HAP-1 (cell line): ENCODE results near the gene TRIM63.

Source experiments
- DNase-seq, 2 experiments: peaks; one replicate each; pipeline ENCODE4 v3.0.0-alpha.2; 2016 to 2020; ENCODE audit warnings: low spot score in 2 of 2
- H3K27me3 ChIP-seq: fragments of 250-450 bp; sonication (Bioruptor Pico); 2 replicates; pipeline ENCODE4 v1.5.1; 2020; ENCODE audit warnings: low read depth, mild to moderate bottlenecking, moderate library complexity
- H3K36me3 ChIP-seq: fragments of 250-450 bp; sonication (Bioruptor Pico); replicated peaks from 2 replicates; pipeline ENCODE4 v1.5.1; 2020; ENCODE audit warnings: mild to moderate bottlenecking
- H3K4me1 ChIP-seq: fragments of 250-450 bp; sonication (Bioruptor Pico); 2 replicates; pipeline ENCODE4 v1.5.1; 2020; ENCODE audit warnings: mild to moderate bottlenecking
- H3K4me3 ChIP-seq: fragments of 250-450 bp; sonication (Bioruptor Pico); 2 replicates; pipeline ENCODE4 v1.5.1; 2020; ENCODE audit warnings: mild to moderate bottlenecking, moderate library complexity
- H3K9me3 ChIP-seq: fragments of 250-450 bp; sonication (Bioruptor Pico); 2 replicates; pipeline ENCODE4 v1.5.1; 2020; ENCODE audit warnings: mild to moderate bottlenecking, moderate library complexity
- in situ Hi-C: fragments of 300-500 bp; cut with MboI; formaldehyde crosslinking; loops from 3 replicates; pipeline ENCODE4 v1.14.3; 2020; ENCODE audit warnings: low sequenced_read_pairs, inconsistent platforms, mixed read lengths

TRIM63 gene

GRCh38 chr1:26043765-26044164 is 23.7 kb downstream of the TRIM63 start:
- Histone ChIP-seq H3K4me3 (no peak overlapping the region), H3K9me3 (no peaks in the 10 kb centered on the region), H3K36me3 (no peaks in the 10 kb centered on the region), H3K27me3 (peaks cover 43% of the 10 kb centered on the region), H3K4me1 (no peaks in the 10 kb centered on the region)
- DNase-seq = no peak
- in situ Hi-C loops = loop anchor here (5.0 kb wide), 1 partner anchor 114 kb away; the partner anchor contains the start of gene FAM110D

- Histone ChIP-seq H3K36me3 (no peaks in the 10 kb centered on the region), H3K27me3 (peaks cover 34% of the 10 kb centered on the region), H3K4me3 (no peak overlapping the region), H3K9me3 (no peaks in the 10 kb centered on the region), H3K4me1 (no peaks in the 10 kb centered on the region)
- in situ Hi-C loops = loop anchor here (5.0 kb wide), 1 partner anchor 115 kb away; the partner anchor contains the start of gene FAM110D
- DNase-seq = no peak
Measured at GRCh38 chr1:26041978-26042377, 25.5 kb downstream of the TRIM63 start.

DNA sequence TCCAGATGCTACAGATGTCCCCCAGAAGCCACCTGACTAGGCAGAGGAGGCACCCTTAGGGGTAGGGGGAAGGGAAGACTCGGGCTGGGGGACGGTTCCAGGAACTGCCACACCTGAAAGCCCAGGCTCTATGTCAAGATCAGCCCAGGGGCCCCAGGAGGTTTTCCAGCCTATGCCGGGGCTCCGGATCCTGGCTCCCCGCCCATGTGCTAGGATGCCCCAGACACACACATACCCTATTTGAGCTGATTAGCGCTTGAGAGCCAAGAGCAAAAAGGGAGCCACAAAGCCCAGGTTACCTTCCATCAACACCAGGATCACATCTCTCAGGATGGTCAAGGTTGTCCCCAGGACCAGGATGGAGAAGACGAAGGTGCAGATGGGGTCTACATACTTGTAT is 26.0 kb downstream of the TRIM63 start:
- H3K4me1 ChIP-seq = peaks cover under 1% of the 10 kb centered on the region
- in situ Hi-C loops = loop anchor here (5.0 kb wide), 1 partner anchor 116 kb away; the partner anchor contains the start of gene FAM110D
- peaks cover 28% of the 10 kb centered on the region for H3K27me3 ChIP-seq
- DNase-seq = no peak
- H3K9me3 ChIP-seq = no peaks in the 10 kb centered on the region
- H3K36me3 ChIP-seq = no peaks in the 10 kb centered on the region
- no peak overlapping the region for H3K4me3 ChIP-seq

- peaks cover 5% of the 10 kb centered on the region; the same call in 1 of the 2 replicates for H3K27me3 ChIP-seq
- no peaks in the 10 kb centered on the region for H3K9me3 ChIP-seq
- DNase-seq = no peak
- no peak overlapping the region for H3K4me3 ChIP-seq
- in situ Hi-C loops = no loop called here
- no peaks in the 10 kb centered on the region for H3K36me3 ChIP-seq
- peaks cover 11% of the 10 kb centered on the region for H3K4me1 ChIP-seq
Measured at GRCh38 chr1:26038904-26039303, 28.5 kb downstream of the TRIM63 start.

- DNase-seq = no peak
- Histone ChIP-seq H3K36me3 (no peaks in the 10 kb centered on the region), H3K27me3 (peaks cover 5% of the 10 kb centered on the region; the same call in 1 of the 2 replicates), H3K4me3 (no peak overlapping the region), H3K4me1 (peaks cover 11% of the 10 kb centered on the region), H3K9me3 (no peaks in the 10 kb centered on the region)
- in situ Hi-C loops = no loop called here
Measured at GRCh38 chr1:26038477-26038876, 29.0 kb downstream of the TRIM63 start.

DNA sequence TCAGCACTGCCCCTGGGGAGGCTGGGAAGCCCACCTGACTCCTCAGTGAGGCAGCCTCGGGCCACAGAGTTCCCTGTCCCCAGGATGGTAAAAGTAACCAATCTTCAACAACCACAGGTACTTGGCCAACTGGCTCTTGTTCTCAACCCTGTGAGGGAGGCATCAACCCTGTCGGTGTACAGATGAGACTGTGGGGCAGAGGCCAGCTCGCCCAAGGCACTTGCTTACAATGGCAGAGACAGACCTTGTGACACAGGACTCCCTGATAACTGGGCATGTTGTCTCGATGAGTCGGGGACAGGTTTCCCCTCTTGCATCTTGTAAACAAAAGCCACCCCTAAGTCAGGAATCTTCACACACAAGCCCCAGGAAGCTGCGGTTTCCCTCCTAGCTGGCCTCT is 29.5 kb downstream of the TRIM63 start:
- in situ Hi-C loops = no loop called here
- peaks cover 11% of the 10 kb centered on the region for H3K4me1 ChIP-seq
- H3K4me3 ChIP-seq = no peak overlapping the region
- no peak for DNase-seq
- H3K36me3 ChIP-seq = no peaks in the 10 kb centered on the region
- H3K27me3 ChIP-seq = peaks cover 5% of the 10 kb centered on the region; the same call in 1 of the 2 replicates
- no peaks in the 10 kb centered on the region for H3K9me3 ChIP-seq

DNA sequence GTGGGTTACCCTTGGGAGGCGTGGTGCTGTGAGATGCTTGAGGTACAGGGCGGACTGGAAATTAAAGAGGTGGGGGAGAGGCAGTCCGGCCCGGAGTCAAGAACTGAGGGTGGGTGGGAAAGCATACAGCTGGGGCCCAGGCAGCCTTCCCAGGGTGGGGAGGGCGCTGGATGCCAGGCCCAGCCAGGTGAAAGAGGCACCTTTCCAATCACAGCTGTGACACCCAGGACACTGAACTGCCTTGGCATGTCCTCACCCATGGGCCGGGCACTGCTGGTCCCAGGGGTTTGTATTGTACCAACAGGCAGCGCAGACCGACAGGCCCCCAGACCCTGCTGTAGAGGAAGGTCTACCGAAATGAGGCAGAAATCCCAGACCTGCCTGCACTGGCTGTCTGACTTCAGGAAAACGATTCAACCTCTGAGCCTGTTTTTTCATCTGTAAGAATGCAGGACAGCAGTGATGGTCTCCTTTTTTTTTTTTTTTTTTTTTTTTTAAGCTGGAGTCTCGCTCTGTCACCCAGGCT is 30.6 kb downstream of the TRIM63 start:
- Histone ChIP-seq H3K27me3 (no peaks in the 10 kb centered on the region), H3K4me1 (peaks cover 11% of the 10 kb centered on the region), H3K36me3 (no peaks in the 10 kb centered on the region), H3K4me3 (no peak overlapping the region), H3K9me3 (no peaks in the 10 kb centered on the region)
- DNase-seq = no peak
- in situ Hi-C loops = no loop called here

GRCh38 chr1:26035959-26036755 is 31.3 kb downstream of the TRIM63 start:
- peak overlapping the region; percentile 61 for H3K4me3 ChIP-seq
- in situ Hi-C loops = no loop called here
- DNase-seq = peak; percentile 59 to 92
- no peaks in the 10 kb centered on the region for H3K36me3 ChIP-seq
- H3K9me3 ChIP-seq = no peaks in the 10 kb centered on the region
- H3K27me3 ChIP-seq = no peaks in the 10 kb centered on the region
- H3K4me1 ChIP-seq = peaks cover 11% of the 10 kb centered on the region

DNA sequence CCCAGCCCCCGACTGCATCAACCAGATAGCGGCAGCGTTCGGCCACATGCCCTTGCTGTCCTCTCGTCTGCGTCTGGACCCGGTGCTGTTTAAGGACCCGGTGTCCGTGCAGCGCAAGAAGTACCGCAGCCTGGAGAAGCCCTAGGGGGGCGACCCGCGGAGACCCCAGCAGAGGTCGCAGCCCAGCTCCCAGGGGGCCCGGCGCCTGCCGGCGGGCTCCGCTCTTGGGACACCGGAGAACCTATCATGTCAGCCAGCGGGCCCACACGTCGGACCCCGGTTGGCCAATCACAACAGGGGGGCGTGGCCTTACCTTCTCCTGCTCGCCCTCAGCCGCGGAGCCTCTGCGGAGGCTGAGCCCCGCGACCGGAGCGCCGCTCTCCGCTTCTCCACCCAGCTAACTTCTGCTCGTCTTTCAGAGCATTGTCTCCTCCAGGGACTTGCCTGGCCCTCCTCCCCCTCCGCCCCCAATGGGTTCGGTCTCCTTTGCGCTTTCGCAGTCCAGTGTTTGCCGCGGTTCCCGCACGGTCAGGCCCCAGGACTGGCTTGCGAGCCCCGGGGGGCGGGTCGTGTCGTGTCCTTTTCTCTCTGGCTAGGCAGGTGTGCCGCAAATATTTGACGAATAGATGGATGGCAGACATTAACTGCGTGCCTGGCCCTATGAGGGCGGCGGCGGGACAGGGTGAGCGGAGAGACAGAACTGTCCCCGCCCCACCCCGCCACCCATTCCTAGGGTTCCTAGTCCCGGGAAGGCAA is 32.0 kb downstream of the TRIM63 start:
- peak overlapping the region; percentile 61 for H3K4me3 ChIP-seq
- DNase-seq = peak; percentile 95 to 98
- H3K4me1 ChIP-seq = peaks cover 11% of the 10 kb centered on the region
- H3K9me3 ChIP-seq = no peaks in the 10 kb centered on the region
- in situ Hi-C loops = no loop called here
- no peaks in the 10 kb centered on the region for H3K27me3 ChIP-seq
- no peaks in the 10 kb centered on the region for H3K36me3 ChIP-seq

DNA sequence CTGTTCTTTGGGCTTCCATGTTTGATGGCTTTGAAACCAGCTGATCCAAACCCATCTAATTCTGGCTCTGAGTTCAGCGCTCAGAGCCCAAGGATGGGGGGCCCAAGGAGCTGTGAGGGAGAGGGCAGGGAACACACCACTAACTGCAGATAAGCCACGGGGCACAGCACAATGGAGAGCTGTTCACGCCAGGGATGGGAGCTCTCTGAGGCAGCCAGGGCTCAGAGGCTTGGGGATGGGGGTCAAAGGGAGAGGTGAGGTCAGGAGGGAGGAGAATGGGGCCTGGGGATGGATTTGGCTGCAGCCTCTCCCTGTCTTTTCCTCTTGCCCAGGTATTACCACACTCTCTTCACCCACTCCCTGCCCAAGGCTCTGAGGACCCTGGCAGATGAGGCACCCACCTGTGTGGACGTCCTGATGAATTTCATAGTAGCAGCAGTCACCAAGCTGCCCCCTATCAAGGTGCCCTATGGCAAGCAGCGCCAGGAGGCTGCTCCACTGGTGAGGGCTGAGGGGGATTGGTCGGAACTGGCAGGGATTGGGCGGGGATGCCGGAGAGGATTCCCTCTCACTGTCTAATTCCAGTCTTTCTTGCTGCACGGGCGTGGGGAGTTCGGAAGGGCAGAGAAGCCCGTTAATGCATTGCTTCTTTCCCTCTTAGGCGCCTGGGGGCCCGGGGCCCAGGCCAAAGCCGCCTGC is 32.8 kb downstream of the TRIM63 start:
- in situ Hi-C loops = no loop called here

DNA sequence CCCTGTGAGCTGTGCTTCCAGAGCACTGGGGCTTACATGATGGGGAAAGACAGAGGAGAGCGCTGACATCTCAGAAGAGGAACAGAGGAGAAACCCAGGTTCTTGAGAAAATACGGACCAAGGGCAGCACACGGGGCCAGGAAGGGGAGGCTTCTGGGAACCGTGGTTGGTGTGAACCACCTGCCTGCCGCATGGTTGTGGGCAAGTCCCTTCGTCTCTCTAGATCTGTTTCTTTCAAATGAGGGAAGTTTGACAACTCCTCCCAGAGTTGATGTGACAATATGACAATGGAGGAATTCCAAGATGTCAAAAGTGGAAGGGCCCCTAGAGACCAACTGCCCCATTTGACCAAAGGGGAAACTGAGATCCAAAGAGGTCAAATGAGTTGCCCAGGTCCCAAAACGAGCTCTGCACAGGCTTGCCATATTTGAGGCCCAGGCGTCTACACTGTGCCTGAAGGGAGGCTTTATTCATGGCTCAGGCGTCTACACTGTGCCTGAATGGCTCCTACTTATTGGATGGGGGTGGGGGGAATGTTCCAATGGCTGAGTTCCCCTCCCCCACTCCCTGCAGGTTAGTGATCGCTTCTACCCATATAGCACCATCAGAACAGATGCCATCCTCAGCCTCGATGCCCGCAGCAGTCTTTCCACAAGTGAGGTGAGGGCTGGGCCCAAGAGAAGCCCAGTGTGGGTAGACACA is 34.6 kb downstream of the TRIM63 start:
- in situ Hi-C loops = no loop called here
- no peak for DNase-seq
- H3K9me3 ChIP-seq = no peaks in the 10 kb centered on the region
- no peak overlapping the region for H3K4me3 ChIP-seq
- no peaks in the 10 kb centered on the region for H3K27me3 ChIP-seq
- peaks cover 11% of the 10 kb centered on the region for H3K4me1 ChIP-seq
- no peaks in the 10 kb centered on the region for H3K36me3 ChIP-seq

More for the DNA sequence above, 32.8 kb downstream of the TRIM63 start:
- Histone ChIP-seq H3K36me3 (no peaks in the 10 kb centered on the region), H3K4me1 (peaks cover 11% of the 10 kb centered on the region), H3K9me3 (no peaks in the 10 kb centered on the region), H3K4me3 (peak overlapping the region; percentile 61), H3K27me3 (no peaks in the 10 kb centered on the region)
- DNase-seq = peak in 1 of 2 experiments; percentile 36

GRCh38 chr1:26031611-26032220 is 35.7 kb downstream of the TRIM63 start:
- Histone ChIP-seq H3K36me3 (no peaks in the 10 kb centered on the region), H3K4me3 (no peak overlapping the region), H3K4me1 (peaks cover 11% of the 10 kb centered on the region), H3K27me3 (no peaks in the 10 kb centered on the region), H3K9me3 (no peaks in the 10 kb centered on the region)
- DNase-seq = no peak
- in situ Hi-C loops = no loop called here

DNA sequence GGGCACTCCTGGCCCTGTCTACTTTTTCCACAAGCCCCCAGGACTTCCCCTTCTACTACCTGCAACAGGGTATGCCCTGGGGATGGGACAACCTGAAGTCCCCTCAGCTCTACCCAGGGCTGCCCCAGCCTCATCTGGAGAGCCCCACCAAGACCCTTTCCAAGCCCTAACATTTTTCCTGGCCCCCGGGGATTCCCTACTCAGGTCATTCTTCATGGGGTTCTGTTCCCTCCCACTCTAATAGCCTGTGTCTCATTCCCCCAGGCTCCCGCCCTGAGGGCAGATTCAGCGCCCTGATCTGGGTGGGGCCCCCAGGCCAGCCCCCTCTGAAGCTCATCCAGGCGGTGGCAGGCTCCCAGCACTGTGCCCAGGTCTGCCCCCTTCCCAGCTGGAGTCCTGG is 36.2 kb downstream of the TRIM63 start:
- H3K36me3 ChIP-seq = no peaks in the 10 kb centered on the region
- no peak overlapping the region for H3K4me3 ChIP-seq
- H3K4me1 ChIP-seq = peaks cover 8% of the 10 kb centered on the region
- H3K27me3 ChIP-seq = no peaks in the 10 kb centered on the region
- no peaks in the 10 kb centered on the region for H3K9me3 ChIP-seq
- in situ Hi-C loops = no loop called here
- DNase-seq = no peak
